Measurements from ENCODE around the gene ACCS. TPM values are rescaled to one million over a fixed set of nuclear protein-coding genes. Genes with fewer than 3 reads are reported as not detected.

ACCS gene
- polyA plus RNA-seq, 2 of the 4 experiments (the other 2 are of a cell fraction) = 21.7 to 24.9 TPM

DNA sequence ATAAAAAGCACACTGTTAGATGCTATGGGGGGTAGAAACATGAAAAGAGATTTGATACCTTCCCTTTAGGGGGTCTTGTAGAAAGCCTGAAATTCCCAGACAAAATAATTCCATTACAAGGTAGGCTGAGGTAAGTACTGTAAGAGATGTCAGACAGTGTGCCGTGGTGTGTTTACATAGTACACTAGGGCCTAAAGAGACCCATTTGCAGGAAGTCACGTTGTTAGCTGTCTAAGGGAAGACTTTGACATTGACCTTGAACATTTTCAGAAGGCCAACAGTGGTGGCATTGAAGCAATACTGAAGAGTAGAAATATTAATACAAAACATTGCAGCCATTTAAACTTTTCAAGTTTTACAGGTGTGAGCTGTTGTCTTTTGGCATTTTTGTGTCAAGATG is 60.2 kb downstream of the ACCS start:
- CTCF ChIA-PET = interaction anchor here (0.9 to 2.8 kb wide), 5 partner anchors 8 to 414 kb away, joined by 3 to 9 read pairs (median 3); no protein-coding TSS in a partner anchor
- no peaks in the 10 kb centered on the region for H3K4me1 ChIP-seq
- H3K27ac ChIP-seq = no peak overlapping the region
- ATAC-seq (no peak), FAIRE-seq (no peak), DNase-seq (ENCODE audit: low read depth in 1 of 2, low spot score in 1 of 2) (no peak)
- no peak overlapping the region for H3K4me3 ChIP-seq
- 84% methylated on average over 2 of the region's 2 CpGs for WGBS (ENCODE audit: missing lambda C conversion rate)
- no peak for TF ChIP-seq KDM1A (IDR thresholded peaks at IDR 0.05; ENCODE audit: low read depth)
- no peak for TF ChIP-seq MAX (IDR thresholded peaks at IDR 0.05)
- TF ChIP-seq POLR2A (IDR thresholded peaks at IDR 0.05; ENCODE audit: low read length) = no peak
- TF ChIP-seq EHF (CRISPR knock-in tag; IDR thresholded peaks at IDR 0.05) = no peak
- no peak for TF ChIP-seq FOSB (CRISPR knock-in tag; IDR thresholded peaks at IDR 0.05)
- no peak for TF ChIP-seq MAZ (IDR thresholded peaks at IDR 0.05; ENCODE audit: borderline replicate concordance, low read depth, low read length)
- no peak for TF ChIP-seq CBX8 (IDR thresholded peaks at IDR 0.05)
- TF ChIP-seq ZC3H11A (IDR thresholded peaks at IDR 0.05) = no peak
- TF ChIP-seq MYC (IDR thresholded peaks at IDR 0.05; ENCODE audit: borderline replicate concordance, low read length) = no peak
- TF ChIP-seq, protein P1, sequence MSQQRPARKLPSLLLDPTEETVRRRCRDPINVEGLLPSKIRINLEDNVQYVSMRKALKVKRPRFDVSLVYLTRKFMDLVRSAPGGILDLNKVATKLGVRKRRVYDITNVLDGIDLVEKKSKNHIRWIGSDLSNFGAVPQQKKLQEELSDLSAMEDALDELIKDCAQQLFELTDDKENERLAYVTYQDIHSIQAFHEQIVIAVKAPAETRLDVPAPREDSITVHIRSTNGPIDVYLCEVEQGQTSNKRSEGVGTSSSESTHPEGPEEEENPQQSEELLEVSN (IDR thresholded peaks at IDR 0.05; ENCODE audit: borderline replicate concordance, low read depth) = no peak
- POLR2A ChIA-PET = no interaction called here
- no peak overlapping the region for H3K4me2 ChIP-seq
- no peaks in the 10 kb centered on the region for H3K9me3 ChIP-seq

- Histone ChIP-seq H3K4me2 (no peak overlapping the region), H3K4me3 (no peak overlapping the region), H3K9me3 (no peaks in the 10 kb centered on the region), H3K4me1 (no peaks in the 10 kb centered on the region), H3K27ac (no peak overlapping the region)
- DNase-seq (ENCODE audit: low read depth in 1 of 2, low spot score in 1 of 2) = no peak
- TF ChIP-seq ZC3H11A (IDR thresholded peaks at IDR 0.05) = no peak
- POLR2A ChIA-PET = no interaction called here
- CTCF ChIA-PET = interaction anchor here (1.1 to 2.8 kb wide), 3 partner anchors 17 to 200 kb away, joined by 3 to 9 read pairs (median 4); no protein-coding TSS in a partner anchor
- no peak for ATAC-seq
- WGBS (ENCODE audit: missing lambda C conversion rate) = 94% methylated on average over 8 of the region's 8 CpGs
- no peak for FAIRE-seq
These were observed 61.1 kb downstream of the ACCS start for GRCh38 chr11:44127130-44127529.

- Histone ChIP-seq H3K4me2 (no peak overlapping the region), H3K4me1 (0 out of 3 replicates have a peak, but pooled peaks cover 2% of the 10 kb centered on the region), H3K4me3 (no peak overlapping the region), H3K27ac (no peak overlapping the region), H3K9me3 (no peaks in the 10 kb centered on the region)
- ChIA-PET POLR2A (no interaction called here), CTCF (interaction anchor here (0.9 kb wide), 1 partner anchor 34 kb away, joined by 3 read pairs; the partner anchor contains the start of gene EXT2)
- ATAC-seq (no peak), DNase-seq (ENCODE audit: low read depth in 1 of 2, low spot score in 1 of 2) (no peak), FAIRE-seq (no peak)
- no peak for TF ChIP-seq PHF8 (IDR thresholded peaks at IDR 0.05; ENCODE audit: borderline replicate concordance, low read depth)
- TF ChIP-seq, protein P2, sequence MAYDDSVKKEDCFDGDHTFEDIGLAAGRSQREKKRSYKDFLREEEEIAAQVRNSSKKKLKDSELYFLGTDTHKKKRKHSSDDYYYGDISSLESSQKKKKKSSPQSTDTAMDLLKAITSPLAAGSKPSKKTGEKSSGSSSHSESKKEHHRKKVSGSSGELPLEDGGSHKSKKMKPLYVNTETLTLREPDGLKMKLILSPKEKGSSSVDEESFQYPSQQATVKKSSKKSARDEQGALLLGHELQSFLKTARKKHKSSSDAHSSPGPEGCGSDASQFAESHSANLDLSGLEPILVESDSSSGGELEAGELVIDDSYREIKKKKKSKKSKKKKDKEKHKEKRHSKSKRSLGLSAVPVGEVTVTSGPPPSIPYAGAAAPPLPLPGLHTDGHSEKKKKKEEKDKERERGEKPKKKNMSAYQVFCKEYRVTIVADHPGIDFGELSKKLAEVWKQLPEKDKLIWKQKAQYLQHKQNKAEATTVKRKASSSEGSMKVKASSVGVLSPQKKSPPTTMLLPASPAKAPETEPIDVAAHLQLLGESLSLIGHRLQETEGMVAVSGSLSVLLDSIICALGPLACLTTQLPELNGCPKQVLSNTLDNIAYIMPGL (CRISPR knock-in tag; IDR thresholded peaks at IDR 0.05; ENCODE audit: borderline replicate concordance) = no peak
- TF ChIP-seq CEBPB (IDR thresholded peaks at IDR 0.05) = no peak
- TF ChIP-seq TFCP2L1 (CRISPR knock-in tag; IDR thresholded peaks at IDR 0.05) = no peak
- 77% methylated on average over 3 of the region's 3 CpGs for WGBS (ENCODE audit: missing lambda C conversion rate)
These were observed 62.7 kb downstream of the ACCS start for GRCh38 chr11:44128729-44129128.

DNA sequence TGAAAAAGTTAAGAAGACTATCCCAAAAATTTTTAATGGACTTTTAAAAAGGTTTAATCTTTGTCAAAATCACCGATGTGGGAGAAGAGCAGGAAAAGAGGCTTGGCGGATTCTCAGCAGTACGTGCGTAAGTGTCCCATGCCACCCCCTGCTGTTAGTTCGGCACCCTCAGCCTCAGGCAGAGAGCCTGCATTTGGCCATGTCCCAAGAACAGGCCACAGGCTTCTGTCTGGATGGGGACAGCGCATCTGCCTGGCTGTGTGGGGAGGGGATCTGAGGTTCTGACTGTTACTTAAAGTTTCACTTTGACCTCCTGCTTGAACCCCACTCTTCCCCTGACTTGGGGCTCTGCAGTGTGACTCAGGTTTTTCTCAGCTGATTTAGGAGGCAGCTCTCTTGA is 64.7 kb downstream of the ACCS start:
- H3K27ac ChIP-seq = no peak overlapping the region
- no peak overlapping the region for H3K4me2 ChIP-seq
- ATAC-seq (no peak), FAIRE-seq (no peak), DNase-seq (ENCODE audit: low read depth in 1 of 2, low spot score in 1 of 2) (no peak)
- H3K4me1 ChIP-seq = 0 out of 3 replicates have a peak, but pooled peaks cover 4% of the 10 kb centered on the region
- ChIA-PET POLR2A (no interaction called here), CTCF (interaction anchor here (0.9 to 3.7 kb wide), 5 partner anchors 21 to 486 kb away, joined by 3 to 25 read pairs (median 3); no protein-coding TSS in a partner anchor)
- WGBS (ENCODE audit: missing lambda C conversion rate) = 77% methylated on average over 6 of the region's 6 CpGs
- no peak for TF ChIP-seq HOXB5 (CRISPR knock-in tag; IDR thresholded peaks at IDR 0.05)
- no peak for TF ChIP-seq TP53 (CRISPR knock-in tag; IDR thresholded peaks at IDR 0.05)
- TF ChIP-seq HES2 (IDR thresholded peaks at IDR 0.05) = no peak
- TF ChIP-seq PBX3 (IDR thresholded peaks at IDR 0.05) = no peak
- no peak for TF ChIP-seq PHF8 (IDR thresholded peaks at IDR 0.05; ENCODE audit: borderline replicate concordance, low read depth)
- no peak for TF ChIP-seq SMC3 (IDR thresholded peaks at IDR 0.05)
- no peak for TF ChIP-seq JUNB (IDR thresholded peaks at IDR 0.05)
- TF ChIP-seq, protein P1 (IDR thresholded peaks at IDR 0.05; ENCODE audit: borderline replicate concordance, low read depth) = no peak
- TF ChIP-seq ZFP36 (IDR thresholded peaks at IDR 0.05; ENCODE audit: borderline replicate concordance, partially characterized antibody) = no peak
- no peak for TF ChIP-seq HOXA7 (CRISPR knock-in tag; IDR thresholded peaks at IDR 0.05)
- no peak overlapping the region for H3K4me3 ChIP-seq
- no peaks in the 10 kb centered on the region for H3K9me3 ChIP-seq
